HG03342 (cell line): ENCODE measurements around the gene PLG.
"Not testable (repeated sequence)": the region's sequence is repeated elsewhere in the genome, so short reads cannot be mapped to it uniquely, and the experiment has no call there.

Experiments used
- ATAC-seq: cut with Tn5 transposase; IDR thresholded peaks from one replicate; pipeline ENCODE4 v1.9.1; 2021; ENCODE audit warnings: mild to moderate bottlenecking, moderate library complexity; ENCODE audit not compliant: unreplicated experiment

PLG gene

GRCh38 chr6:160697826-160698225, 4.2 kb upstream of the PLG start:
- ATAC-seq: no peak

- not testable (repeated sequence) for ATAC-seq
Observed at GRCh38 chr6:160704688-160705087, 2.6 kb downstream of the PLG start.

GRCh38 chr6:160708993-160709392, 6.9 kb downstream of the PLG start:
- ATAC-seq: not testable (repeated sequence)

GRCh38 chr6:160714731-160715316, 12.8 kb downstream of the PLG start:
- ATAC-seq: no peak

DNA sequence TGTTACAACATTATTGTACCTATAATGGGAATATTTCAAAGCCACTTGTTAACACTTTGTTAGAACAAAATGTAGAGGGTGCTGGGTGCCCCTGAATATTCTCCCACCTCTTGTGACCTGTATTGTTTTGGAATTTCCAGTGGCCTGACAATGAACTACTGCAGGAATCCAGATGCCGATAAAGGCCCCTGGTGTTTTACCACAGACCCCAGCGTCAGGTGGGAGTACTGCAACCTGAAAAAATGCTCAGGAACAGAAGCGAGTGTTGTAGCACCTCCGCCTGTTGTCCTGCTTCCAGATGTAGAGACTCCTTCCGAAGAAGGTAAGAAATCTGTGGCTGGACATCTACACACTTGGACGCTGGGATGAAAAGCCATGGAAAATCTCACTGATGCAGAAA, 28.9 kb downstream of the PLG start:
- peak; percentile 50 for ATAC-seq

GRCh38 chr6:160733050-160733646, 31.1 kb downstream of the PLG start:
- peak; percentile 70 for ATAC-seq

DNA sequence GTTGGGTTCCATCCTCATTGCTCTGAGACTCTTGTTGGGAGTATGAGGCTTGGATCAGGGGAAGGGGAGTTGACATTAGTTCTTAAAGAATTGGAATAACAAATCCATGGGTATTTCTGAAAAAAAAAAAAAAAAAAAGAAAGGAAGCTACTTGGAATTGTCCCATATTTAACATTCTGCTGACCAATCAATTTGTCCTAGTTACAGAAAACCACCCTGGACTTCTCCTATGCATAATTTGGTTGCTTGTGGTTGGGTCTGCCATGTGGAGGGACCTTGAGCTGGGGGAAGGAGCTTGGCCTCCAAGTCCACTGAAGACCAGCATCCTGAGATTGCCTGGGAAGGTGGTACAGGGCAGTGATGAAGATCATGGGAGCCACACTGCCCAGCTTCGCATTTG, 32.6 kb downstream of the PLG start:
- ATAC-seq: no peak

- peak; percentile 50 for ATAC-seq
Observed at GRCh38 chr6:160735523-160735922, 33.5 kb downstream of the PLG start.

DNA sequence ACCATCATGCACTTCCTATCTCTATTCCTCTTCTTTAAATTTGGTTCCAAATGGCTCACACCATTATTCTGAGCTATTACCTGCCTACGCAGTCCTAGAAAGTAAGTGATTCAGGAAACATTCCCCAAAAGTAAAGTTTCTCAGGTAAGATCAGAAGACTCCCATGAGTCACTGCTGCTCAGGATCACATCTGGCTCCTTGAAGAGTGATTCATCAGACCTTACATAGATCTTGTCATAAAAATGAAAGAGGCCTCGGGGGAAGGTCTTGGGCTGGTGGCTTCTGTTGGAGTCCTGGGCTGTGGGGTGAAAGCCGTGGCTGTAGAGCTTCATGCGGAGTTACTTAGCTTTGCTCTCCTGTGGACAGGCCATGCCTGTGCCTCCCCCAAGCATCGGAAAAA, 35.9 kb downstream of the PLG start:
- ATAC-seq: no peak

- no peak for ATAC-seq
Observed at GRCh38 chr6:160739955-160740354, 37.9 kb downstream of the PLG start.

GRCh38 chr6:160741012-160741411, 39.0 kb downstream of the PLG start:
- peak; percentile 99 for ATAC-seq

GRCh38 chr6:160742090-160742489, 40.0 kb downstream of the PLG start:
- peak; percentile 48 for ATAC-seq

- ATAC-seq: peak; percentile 91
Observed at GRCh38 chr6:160750276-160750689, 48.2 kb downstream of the PLG start.

- not testable (repeated sequence) for ATAC-seq
Observed at GRCh38 chr6:160753211-160753610, 51.2 kb downstream of the PLG start.

DNA sequence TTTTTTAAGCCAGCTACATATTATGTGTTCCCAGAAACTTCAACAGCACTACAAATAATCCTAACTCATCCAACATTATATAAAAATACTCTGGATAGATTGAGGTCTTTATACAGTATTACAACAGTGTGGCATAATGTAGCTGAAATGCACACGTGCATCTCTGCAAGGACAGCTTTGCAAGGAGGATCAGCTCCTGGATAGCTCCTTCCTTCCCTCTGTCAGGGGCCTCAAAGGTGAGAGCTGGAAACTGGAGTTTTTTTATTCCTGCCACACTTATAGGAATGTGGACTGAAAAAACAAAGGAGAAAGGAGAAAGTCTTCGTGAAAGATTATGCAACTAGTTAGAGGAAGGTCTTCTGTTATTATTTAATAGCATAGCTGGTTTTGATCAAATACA, 53.1 kb downstream of the PLG start:
- no peak for ATAC-seq

GRCh38 chr6:160756021-160756420, 54.0 kb downstream of the PLG start:
- ATAC-seq: no peak

DNA sequence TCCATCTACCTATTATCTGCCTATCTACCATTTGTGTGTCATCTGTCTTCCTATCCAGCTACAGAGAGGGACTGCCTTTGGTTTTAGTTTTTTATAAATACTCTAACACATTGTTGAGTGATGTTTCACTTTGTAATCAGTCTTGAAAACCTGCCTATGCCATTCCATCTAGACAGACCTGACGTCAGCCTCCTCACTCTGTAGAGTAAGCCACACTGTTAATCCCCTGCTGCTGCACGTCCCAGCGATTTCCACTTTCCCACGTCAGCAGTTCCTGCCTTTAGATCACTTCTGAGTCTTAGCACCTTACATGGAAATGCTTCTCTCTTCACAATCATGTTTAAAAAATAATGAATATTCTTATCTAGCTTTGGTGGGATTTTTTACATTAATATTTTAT, 54.8 kb downstream of the PLG start:
- ATAC-seq: no peak

GRCh38 chr6:160764847-160765246, 62.8 kb downstream of the PLG start:
- ATAC-seq: no peak

DNA sequence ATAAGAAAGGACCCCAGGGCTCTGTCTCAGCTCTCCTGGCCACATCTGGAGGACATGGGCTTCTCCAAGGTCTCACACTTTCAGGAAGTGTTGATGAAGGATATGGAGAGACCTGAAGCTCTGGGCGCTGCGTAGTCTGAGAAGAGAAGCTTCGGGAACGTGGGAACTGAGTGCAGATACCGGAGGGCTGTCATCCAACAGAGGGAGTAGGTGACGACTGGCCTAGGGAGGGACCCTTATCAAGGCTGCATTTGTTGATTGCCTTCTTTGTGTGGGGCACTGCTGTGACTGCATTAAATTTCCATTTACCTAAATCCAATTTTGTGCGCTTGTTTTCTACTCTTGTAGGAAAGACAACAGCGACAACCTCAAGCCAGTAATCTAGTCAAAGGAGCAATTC, 63.4 kb downstream of the PLG start:
- no peak for ATAC-seq

DNA sequence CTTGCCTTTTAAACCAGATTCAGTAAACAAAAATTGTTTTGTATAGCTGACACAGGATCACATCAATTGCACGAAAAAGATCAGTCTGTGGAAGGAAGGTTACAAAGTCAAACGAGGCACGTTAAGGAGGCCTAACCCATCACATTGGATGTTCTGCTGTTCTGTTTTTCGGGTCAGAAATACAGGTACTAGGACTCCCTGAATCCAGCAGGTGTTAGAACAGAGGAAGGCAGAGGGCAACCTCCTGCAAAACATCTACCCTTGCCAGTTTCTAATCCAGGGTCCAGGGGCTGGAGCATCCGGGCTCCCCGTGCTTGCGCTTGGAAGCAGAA, 64.6 kb downstream of the PLG start:
- ATAC-seq: no peak

DNA sequence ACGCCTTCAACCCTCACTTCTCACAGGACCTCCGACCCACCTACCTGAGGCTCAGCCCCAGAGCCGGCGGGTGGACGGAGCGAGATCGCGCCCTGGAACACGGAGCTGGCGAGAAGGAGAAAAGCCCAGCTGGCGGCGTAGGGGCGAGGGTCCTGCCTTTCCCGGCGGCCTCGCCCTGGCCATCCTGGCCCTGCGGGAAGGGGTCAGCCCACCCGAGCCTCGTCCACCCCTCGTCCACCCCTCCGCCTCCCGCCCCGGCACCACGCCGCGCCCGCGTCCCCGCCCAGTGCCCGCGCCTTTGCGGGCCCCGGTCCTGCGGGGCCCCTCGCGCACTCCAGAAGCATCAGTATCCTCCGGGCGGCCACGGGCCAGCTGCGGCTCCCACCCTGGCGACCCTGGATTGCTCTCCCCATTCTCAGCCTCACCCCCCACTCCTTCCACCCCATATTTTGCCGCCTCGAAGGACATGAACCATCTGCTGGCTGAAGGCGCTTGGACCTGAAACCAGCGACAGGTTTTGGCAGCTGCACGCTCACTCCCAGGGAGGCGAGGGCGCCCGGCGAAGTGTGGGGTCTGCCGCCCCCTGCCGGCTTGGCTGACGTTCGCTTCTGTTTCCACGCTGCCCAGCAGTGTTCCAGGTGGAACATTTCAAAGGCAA, 65.1 kb downstream of the PLG start:
- ATAC-seq: peak; percentile 92

GRCh38 chr6:160767647-160768019, 65.6 kb downstream of the PLG start:
- no peak for ATAC-seq

- no peak for ATAC-seq
Observed at GRCh38 chr6:160768101-160768500, 66.1 kb downstream of the PLG start.
